HepG2 (cell line): ENCODE results near the gene PTPRH. TPM values are rescaled to one million over a fixed set of nuclear protein-coding genes. Genes with fewer than 3 reads are reported as not detected.

Experiments used
- ARID4A ChIP-seq: sonication (generic); formaldehyde crosslinking; IDR thresholded peaks from 2 replicates; pipeline ENCODE4 v1.5.0; 2020; ENCODE audit warnings: mild to moderate bottlenecking, missing genetic modification reagents, borderline replicate concordance
- FOXP1 ChIP-seq, 2 experiments: fragments of 450-650 bp in 1 of 2; IDR thresholded peaks; 2 replicates each; pipeline ENCODE4 v1.6.1; 2017 to 2018; ENCODE audit warnings: antibody characterized with exemption in 1 of 2
- GMEB2 ChIP-seq: IDR thresholded peaks from 2 replicates; pipeline ENCODE4 v1.6.1; 2016; ENCODE audit warnings: missing biosample characterization, missing genetic modification reagents, low read depth
- HOXA3 ChIP-seq: sonication (generic); formaldehyde crosslinking; IDR thresholded peaks from 2 replicates; pipeline ENCODE4 v1.5.0; 2020; ENCODE audit warnings: missing genetic modification reagents
- KAT7 ChIP-seq: IDR thresholded peaks from 2 replicates; pipeline ENCODE4 v1.6.1; 2018; ENCODE audit warnings: borderline replicate concordance, missing compliant biosample characterization
- KDM2A ChIP-seq: sonication (generic); formaldehyde crosslinking; IDR thresholded peaks from 2 replicates; pipeline ENCODE4 v1.4.0; 2020; ENCODE audit warnings: low read depth, missing genetic modification reagents, borderline replicate concordance
- NKX3-1 ChIP-seq: sonication (generic); formaldehyde crosslinking; IDR thresholded peaks from 2 replicates; pipeline ENCODE4 v1.5.0; 2020; ENCODE audit warnings: missing genetic modification reagents
- RARG ChIP-seq: sonication (generic); formaldehyde crosslinking; IDR thresholded peaks from 2 replicates; pipeline ENCODE4 v1.4.0; 2020; ENCODE audit warnings: low read depth, mild to moderate bottlenecking, missing genetic modification reagents
- TOE1 ChIP-seq: sonication (generic); formaldehyde crosslinking; IDR thresholded peaks from 2 replicates; pipeline ENCODE4 v1.4.0; 2020; ENCODE audit warnings: mild to moderate bottlenecking, missing genetic modification reagents
- ZBED4 ChIP-seq: sonication (generic); formaldehyde crosslinking; IDR thresholded peaks from 2 replicates; pipeline ENCODE4 v1.4.0; 2020; ENCODE audit warnings: missing genetic modification reagents, borderline replicate concordance
- ZNF430 ChIP-seq: sonication (generic); formaldehyde crosslinking; IDR thresholded peaks from 2 replicates; pipeline ENCODE4 v1.9.0; 2021; ENCODE audit warnings: mild to moderate bottlenecking, missing genetic modification reagents
- ZNF775 ChIP-seq: sonication (generic); formaldehyde crosslinking; IDR thresholded peaks from 2 replicates; pipeline ENCODE4 v1.4.0; 2020; ENCODE audit warnings: missing genetic modification reagents, mild to moderate bottlenecking, moderate library complexity, borderline replicate concordance
- polyA plus RNA-seq, 8 experiments: library from polyadenylated mRNA; depleted of rRNA in 3 of 8; stranded (reverse) in 7 of 8; unstranded in 1 of 8; fragments of >200 nt; fragmentation: Illumina TruSeq in 4 of 8; extraction: Trizol in 4 of 8; gene quantifications; 2 replicates each; pipeline versions ENCODE4 v1.2.1 to v1.2.3, GENCODE V29; 2011 to 2016; ENCODE audit warnings: low read depth in 4 of 8, missing spikeins in 1 of 8, mixed read lengths in 1 of 8; ENCODE audit not compliant: insufficient read depth in 1 of 8
- total RNA-seq, 5 experiments: library from RNA; depleted of rRNA; stranded (reverse); fragments of >200 nt; fragmentation: Illumina TruSeq; extraction: Trizol; gene quantifications; 2 replicates each; pipeline ENCODE4 v1.2.3, GENCODE V29; 2016; ENCODE audit warnings: low read depth in 1 of 5
- TF ChIP-seq, protein P1 (sequence below): sonication (generic); formaldehyde crosslinking; conservative IDR thresholded peaks from 2 replicates; pipeline ENCODE4 v1.4.0; 2020; ENCODE audit warnings: missing genetic modification reagents

Gene PTPRH
- total and polyA plus RNA-seq, 2 of the 13 experiments (the other 11 are each of a cell fraction or from before 2014, with no cell fraction given), result 14.7 to 125 TPM

- peak; percentile 79; the same call in 1 of the 2 replicates for TF ChIP-seq ARID4A
- peak; percentile 28; the same call in 1 of the 2 replicates for TF ChIP-seq ZBED4 (CRISPR knock-in tag)
- TF ChIP-seq ZNF430 (CRISPR knock-in tag), result peak; percentile 90; the same call in 1 of the 2 replicates
- TF ChIP-seq KDM2A, result peak; percentile 81; the same call in 1 of the 2 replicates
- no peak for TF ChIP-seq RARG (CRISPR knock-in tag)
- peak; percentile 81 for TF ChIP-seq FOXP1 (IDR thresholded peaks at IDR 0.05)
- peak; percentile 84 for TF ChIP-seq FOXP1 (CRISPR knock-in tag; IDR thresholded peaks at IDR 0.05)
- TF ChIP-seq ZNF775, result no peak; the same call in 1 of the 2 replicates
- 0 out of 2 replicates have a peak, but pooled peaks have one; percentile 27 for TF ChIP-seq NKX3-1 (CRISPR knock-in tag)
- peak; percentile 81 for TF ChIP-seq HOXA3 (CRISPR knock-in tag)
- TF ChIP-seq, protein P1, sequence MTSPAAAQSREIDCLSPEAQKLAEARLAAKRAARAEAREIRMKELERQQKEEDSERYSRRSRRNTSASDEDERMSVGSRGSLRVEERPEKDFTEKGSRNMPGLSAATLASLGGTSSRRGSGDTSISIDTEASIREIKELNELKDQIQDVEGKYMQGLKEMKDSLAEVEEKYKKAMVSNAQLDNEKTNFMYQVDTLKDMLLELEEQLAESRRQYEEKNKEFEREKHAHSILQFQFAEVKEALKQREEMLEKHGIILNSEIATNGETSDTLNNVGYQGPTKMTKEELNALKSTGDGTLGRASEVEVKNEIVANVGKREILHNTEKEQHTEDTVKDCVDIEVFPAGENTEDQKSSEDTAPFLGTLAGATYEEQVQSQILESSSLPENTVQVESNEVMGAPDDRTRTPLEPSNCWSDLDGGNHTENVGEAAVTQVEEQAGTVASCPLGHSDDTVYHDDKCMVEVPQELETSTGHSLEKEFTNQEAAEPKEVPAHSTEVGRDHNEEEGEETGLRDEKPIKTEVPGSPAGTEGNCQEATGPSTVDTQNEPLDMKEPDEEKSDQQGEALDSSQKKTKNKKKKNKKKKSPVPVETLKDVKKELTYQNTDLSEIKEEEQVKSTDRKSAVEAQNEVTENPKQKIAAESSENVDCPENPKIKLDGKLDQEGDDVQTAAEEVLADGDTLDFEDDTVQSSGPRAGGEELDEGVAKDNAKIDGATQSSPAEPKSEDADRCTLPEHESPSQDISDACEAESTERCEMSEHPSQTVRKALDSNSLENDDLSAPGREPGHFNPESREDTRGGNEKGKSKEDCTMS (CRISPR knock-in tag), result no peak
- TF ChIP-seq KAT7 (CRISPR knock-in tag), result no peak
- no peak for TF ChIP-seq TOE1 (CRISPR knock-in tag)
- TF ChIP-seq GMEB2 (CRISPR knock-in tag), result no peak
These were observed 2.4 kb downstream of the PTPRH start (continued) for GRCh38 chr19:55206664-55207500.
